GM12878 (cell line): ENCODE results near the gene KRT222. TPM values are rescaled to one million over a fixed set of nuclear protein-coding genes. Genes with fewer than 3 reads are reported as not detected.

Experiments
- ATAC-seq: fragments of 200-7000 bp; cut with Tn5 transposase; 3 replicates; pipeline ENCODE4 v1.9.1; 2020; ENCODE audit warnings: mild to moderate bottlenecking, moderate library complexity
- BruUV-seq: library from RNA; stranded (reverse); fragments of 400-500 nt; replicated peaks from 2 replicates; lab custom pipeline; 2021; lab: Mats Ljungman, UMichigan
- CTCF ChIA-PET: fragments of 300-600 bp; sonication (Branson Sonifier 250); formaldehyde crosslinking; extraction: SDS; loops from one replicate; lab custom pipeline; 2021; ENCODE audit warnings: inconsistent platforms; lab: Yijun Ruan, JAX
- POLR2A ChIA-PET: fragments of 350-600 bp; formaldehyde crosslinking; extraction: SDS; loops from one replicate; lab custom pipeline; 2021; ENCODE audit warnings: inconsistent platforms; lab: Charles Lee
- RAD21 ChIA-PET: fragments of 300-600 bp; sonication (Branson Sonifier 250); formaldehyde crosslinking; loops from one replicate; lab custom pipeline; 2023; ENCODE audit warnings: antibody characterized with exemption; ENCODE audit not compliant: unreplicated experiment; lab: Charles Lee
- SMC1A ChIA-PET: fragments of 300-600 bp; sonication (Branson Sonifier 250); formaldehyde crosslinking; loops from one replicate; lab custom pipeline; 2023; ENCODE audit not compliant: unreplicated experiment, uncharacterized antibody; lab: Charles Lee
- DNase-seq: peaks from one replicate; pipeline ENCODE4 v3.0.0-alpha.2; 2011; ENCODE audit warnings: low read depth, low spot score
- FAIRE-seq: peaks from 3 replicates; lab custom pipeline; 2011; peaks lifted over from hg19 to GRCh38; lab: Jason Lieb, UNC
- H2AFZ ChIP-seq: 2 replicates; pipeline ENCODE4 v1.6.0; 2011; ENCODE audit warnings: low read depth, low read length, control low read depth; ENCODE audit not compliant: control insufficient read depth
- H3K27ac ChIP-seq: 2 replicates; pipeline ENCODE4 v1.5.1; 2011; ENCODE audit warnings: control low read depth; ENCODE audit not compliant: control insufficient read depth, insufficient read depth
- H3K27me3 ChIP-seq, 2 experiments: replicated peaks in 1 of 2; 2 replicates each; pipeline versions ENCODE4 v1.6.0 to v1.6.1; 2011; ENCODE audit warnings: low read length in 1 of 2; ENCODE audit not compliant: control insufficient read depth in 2 of 2, insufficient read depth in 2 of 2
- H3K36me3 ChIP-seq, 2 experiments: 2 replicates each; pipeline ENCODE4 v1.5.1; 2011; ENCODE audit warnings: low read length in 1 of 2; ENCODE audit not compliant: control insufficient read depth in 2 of 2, insufficient read depth in 2 of 2
- H3K4me1 ChIP-seq: 2 replicates; pipeline ENCODE4 v1.6.1; 2011; ENCODE audit warnings: mild to moderate bottlenecking, low read length, moderate library complexity, mixed read lengths; ENCODE audit not compliant: control insufficient read depth, insufficient read depth
- H3K4me2 ChIP-seq: 2 replicates; pipeline ENCODE4 v1.6.0; 2011; ENCODE audit warnings: control low read depth; ENCODE audit not compliant: control insufficient read depth, insufficient read depth
- H3K4me3 ChIP-seq: fragments of 200-600 bp; sonication (generic); 2 replicates; pipeline ENCODE4 v1.5.1; 2016
- H3K79me2 ChIP-seq: 2 replicates; pipeline ENCODE4 v1.6.0; 2011; ENCODE audit warnings: low read length; ENCODE audit not compliant: control insufficient read depth, insufficient read depth
- H3K9ac ChIP-seq: 2 replicates; pipeline ENCODE4 v1.8.0; 2011; ENCODE audit warnings: low read length, control low read depth, mixed read lengths; ENCODE audit not compliant: control insufficient read depth, insufficient read depth
- H3K9me3 ChIP-seq: replicated peaks from 3 replicates; pipeline ENCODE4 v1.5.1; 2011; ENCODE audit warnings: mild to moderate bottlenecking, low read length; ENCODE audit not compliant: control insufficient read depth, insufficient read depth
- H4K20me1 ChIP-seq: 2 replicates; pipeline ENCODE4 v1.6.0; 2011; ENCODE audit not compliant: control insufficient read depth, insufficient read depth
- BHLHE40 ChIP-seq, 2 experiments: fragments of 450-650 bp in 1 of 2; IDR thresholded peaks; 2 replicates each; pipeline ENCODE4 v1.6.1; 2011 to 2017; ENCODE audit warnings: low read depth in 2 of 2, borderline replicate concordance in 1 of 2, improper control_type of control experiment in 1 of 2, low read length in 1 of 2, mild to moderate bottlenecking in 1 of 2
- DPF2 ChIP-seq: fragments of 450-650 bp; IDR thresholded peaks from 2 replicates; pipeline ENCODE4 v1.6.1; 2017; ENCODE audit warnings: mild to moderate bottlenecking
- MEF2B ChIP-seq: fragments of 450-650 bp; IDR thresholded peaks from 2 replicates; pipeline ENCODE4 v1.6.1; 2018; ENCODE audit warnings: mild to moderate bottlenecking, moderate library complexity; ENCODE audit not compliant: partially characterized antibody, poor library complexity, severe bottlenecking
- MTA2 ChIP-seq: fragments of 450-650 bp; IDR thresholded peaks from 2 replicates; pipeline ENCODE4 v1.6.1; 2016; ENCODE audit warnings: low read depth, mild to moderate bottlenecking, moderate library complexity
- POLR2A ChIP-seq: IDR thresholded peaks from 2 replicates; pipeline ENCODE4 v1.6.1; 2011; ENCODE audit warnings: low read depth, mild to moderate bottlenecking, low read length
- ZBTB40 ChIP-seq: fragments of 450-650 bp; IDR thresholded peaks from 2 replicates; pipeline ENCODE4 v1.6.1; 2016; ENCODE audit warnings: mild to moderate bottlenecking, moderate library complexity, borderline replicate concordance
- whole genome bisulfite sequencing: methylation state at CpG from one replicate; pipeline ENCODE4 v1.1.6; 2016; ENCODE audit warnings: low lambda C conversion rate; ENCODE audit not compliant: insufficient replicate concordance, insufficient coverage; ENCODE audit errors: missing lambda C conversion rate; 5-methylcytosine and 5-hydroxymethylcytosine counted together
- in situ Hi-C: fragments of 300-500 bp; cut with MboI; formaldehyde crosslinking; loops from 9 replicates; pipeline ENCODE4 v1.14.3; 2018; ENCODE audit warnings: mixed read lengths
- intact Hi-C: fragments of 100-400 bp; cut with micrococcal nuclease; formaldehyde crosslinking; loops from one replicate; pipeline ENCODE4 v1.14.2; 2022; ENCODE audit not compliant: unreplicated experiment
- polyA plus RNA-seq, 11 experiments: library from polyadenylated mRNA; depleted of rRNA in 4 of 11; unstranded in 6 of 11; stranded (reverse) in 5 of 11; fragments of >200 nt; fragmentation: Nextera tagmentation in 4 of 11; fragmentation: Illumina TruSeq in 1 of 11; extraction: Ambion mirVana in 4 of 11; extraction: Trizol in 1 of 11; gene quantifications; 1 replicate in 1 of 11; 2 replicates in 10 of 11; pipeline versions ENCODE4 v1.2.1 to v1.2.3, GENCODE V29; 2011 to 2016; ENCODE audit warnings: inconsistent platforms in 2 of 11, missing spikeins in 2 of 11, low read depth in 1 of 11
- total RNA-seq, 4 experiments: library from RNA; depleted of rRNA in 3 of 4; stranded (reverse); fragments of >200 nt in 3 of 4; fragmentation: Illumina TruSeq in 1 of 4; extraction: Trizol in 1 of 4; gene quantifications; 2 replicates each; pipeline versions ENCODE4 v1.2.1 to v1.2.3, GENCODE V29; 2013 to 2021

The KRT222 gene
- total and polyA plus RNA-seq, 10 of the 15 experiments (the other 5 are each of a cell fraction or from before 2014, with no cell fraction given): 0.21 to 6.4 (median 0.54) TPM; not detected in 1

GRCh38 chr17:40678902-40679522 lies 14.0 kb upstream of the KRT222 start (continued):
- TF ChIP-seq ZBTB40 (no peak), BHLHE40 (IDR thresholded peaks at IDR 0.05; ENCODE audit: borderline replicate concordance in 1 of 2, low read depth in 2 of 2, low read length in 1 of 2) (peak in 1 of 2 experiments; percentile 28; a peak in 1 of 4 replicates), DPF2 (peak; percentile 61; the same call in 1 of the 2 replicates)

GRCh38 chr17:40675905-40676304 lies 10.9 kb upstream of the KRT222 start:
- in situ Hi-C loops (no loop called here), intact Hi-C loops (loop anchor here (5.0 kb wide), 1 partner anchor 101 kb away; no protein-coding TSS in a partner anchor)
- H3K79me2 ChIP-seq: no peaks in the 10 kb centered on the region
- no peaks in the 10 kb centered on the region for H3K9me3 ChIP-seq
- TF ChIP-seq MTA2 (no peak), POLR2A (no peak), MEF2B (no peak)
- H2AFZ ChIP-seq: no peak overlapping the region
- SMC1A ChIA-PET: no interaction called here
- H3K27ac ChIP-seq: no peak overlapping the region
- peaks cover 0 to 5% of the 10 kb centered on the region in 2 experiments; a peak in 2 of 4 replicates for H3K27me3 ChIP-seq
- CTCF ChIA-PET: interaction anchor here (1.7 to 2.6 kb wide), 2 partner anchors 51 to 60 kb away, joined by 4 to 6 read pairs; no protein-coding TSS in a partner anchor
- H3K9ac ChIP-seq: no peak overlapping the region
- no peak overlapping the region for H3K4me3 ChIP-seq
- no peak overlapping the region for H3K4me2 ChIP-seq
- FAIRE-seq (no peak), DNase-seq (no peak), ATAC-seq (no peak)
- no peaks in the 10 kb centered on the region for H4K20me1 ChIP-seq
- H3K4me1 ChIP-seq: no peaks in the 10 kb centered on the region
- POLR2A ChIA-PET: no interaction called here
- WGBS: 52% methylated on average over 4 of the region's 4 CpGs
- BruUV-seq: no TSS peak
- RAD21 ChIA-PET: no interaction called here
- no peaks in the 10 kb centered on the region for H3K36me3 ChIP-seq
